ENCODE measurements around the gene TIAM2.
"Not testable (repeated sequence)": the region's sequence is repeated elsewhere in the genome, so short reads cannot be mapped to it uniquely, and the experiment has no call there.

Gene TIAM2

DNA sequence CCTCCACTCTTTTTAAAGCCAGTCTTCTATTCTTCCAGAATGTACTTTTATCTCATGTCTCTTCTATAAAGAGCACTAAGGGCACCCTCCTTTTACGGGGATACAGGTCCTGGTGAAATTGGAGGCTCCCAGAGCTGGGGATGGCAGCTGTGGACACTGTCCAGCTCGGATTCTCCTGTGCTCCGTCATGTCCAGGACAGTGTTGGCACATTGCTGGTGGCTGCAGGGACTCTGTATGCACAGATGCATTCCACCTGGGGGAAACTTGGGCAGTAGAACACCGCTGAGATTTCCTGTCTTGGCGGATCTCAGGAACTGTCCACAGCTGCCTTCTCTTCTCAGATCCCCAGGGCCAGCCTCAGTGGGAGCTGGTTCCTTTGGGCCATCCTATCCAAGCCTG is 212.1 kb downstream of the TIAM2 start:
- no peak for DNase-seq

DNA sequence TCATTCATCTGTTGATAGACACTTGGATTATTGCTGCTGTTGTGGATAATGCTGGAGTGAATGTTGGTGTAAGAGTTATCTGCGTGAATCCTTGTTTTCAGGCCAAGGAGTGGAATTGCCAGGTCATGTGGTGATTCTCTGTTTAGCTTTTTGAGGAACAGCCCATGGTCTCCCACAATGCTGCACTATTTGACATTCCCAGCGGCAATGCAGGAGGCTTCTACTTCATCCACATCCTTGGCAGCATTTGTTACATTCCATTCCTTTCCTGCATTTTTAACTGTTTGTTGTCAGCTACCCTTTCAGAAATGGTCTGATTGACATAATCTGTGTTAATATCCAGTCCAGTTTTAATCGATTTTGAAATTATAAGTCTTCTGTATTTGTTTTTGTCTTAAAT is 217.0 kb downstream of the TIAM2 start:
- no peak for DNase-seq

DNA sequence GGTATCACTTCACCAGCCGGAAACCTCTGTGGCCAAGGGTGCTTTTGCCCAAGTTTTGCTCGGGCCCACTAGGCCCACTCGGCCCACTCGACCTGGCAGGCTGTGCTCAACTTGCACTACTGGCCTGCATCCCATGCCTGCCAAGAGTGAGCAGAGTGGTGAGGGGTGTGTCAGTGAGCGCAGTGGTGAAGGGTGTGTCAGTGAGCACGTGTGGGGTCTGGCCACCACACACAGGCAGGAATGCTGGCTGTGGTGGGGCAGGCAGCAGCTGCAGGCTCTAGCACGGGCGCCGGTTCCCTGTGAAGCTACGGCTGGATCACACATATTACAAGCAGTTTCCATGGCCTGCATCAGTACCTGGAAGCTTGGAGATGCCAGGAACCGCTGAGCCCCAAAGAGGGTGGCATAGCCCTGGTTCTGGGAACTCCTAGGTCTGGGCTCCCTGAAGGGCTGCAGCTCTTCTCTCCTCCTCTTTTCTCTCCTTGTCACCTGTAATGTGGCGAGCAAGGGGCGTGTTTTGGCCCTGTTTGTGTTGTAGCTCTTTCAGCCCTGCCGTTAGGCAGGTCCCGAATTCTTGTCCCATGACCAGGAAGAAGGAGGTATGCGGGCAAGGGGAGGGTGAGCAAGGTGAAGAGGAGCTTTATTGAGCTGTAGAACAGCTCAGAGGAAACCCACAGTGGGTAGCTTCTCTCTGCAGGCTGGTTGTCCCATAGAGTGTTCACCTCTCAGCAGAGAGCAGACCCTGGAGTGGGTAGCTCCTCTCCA is 217.7 kb downstream of the TIAM2 start:
- DNase-seq: no peak

DNA sequence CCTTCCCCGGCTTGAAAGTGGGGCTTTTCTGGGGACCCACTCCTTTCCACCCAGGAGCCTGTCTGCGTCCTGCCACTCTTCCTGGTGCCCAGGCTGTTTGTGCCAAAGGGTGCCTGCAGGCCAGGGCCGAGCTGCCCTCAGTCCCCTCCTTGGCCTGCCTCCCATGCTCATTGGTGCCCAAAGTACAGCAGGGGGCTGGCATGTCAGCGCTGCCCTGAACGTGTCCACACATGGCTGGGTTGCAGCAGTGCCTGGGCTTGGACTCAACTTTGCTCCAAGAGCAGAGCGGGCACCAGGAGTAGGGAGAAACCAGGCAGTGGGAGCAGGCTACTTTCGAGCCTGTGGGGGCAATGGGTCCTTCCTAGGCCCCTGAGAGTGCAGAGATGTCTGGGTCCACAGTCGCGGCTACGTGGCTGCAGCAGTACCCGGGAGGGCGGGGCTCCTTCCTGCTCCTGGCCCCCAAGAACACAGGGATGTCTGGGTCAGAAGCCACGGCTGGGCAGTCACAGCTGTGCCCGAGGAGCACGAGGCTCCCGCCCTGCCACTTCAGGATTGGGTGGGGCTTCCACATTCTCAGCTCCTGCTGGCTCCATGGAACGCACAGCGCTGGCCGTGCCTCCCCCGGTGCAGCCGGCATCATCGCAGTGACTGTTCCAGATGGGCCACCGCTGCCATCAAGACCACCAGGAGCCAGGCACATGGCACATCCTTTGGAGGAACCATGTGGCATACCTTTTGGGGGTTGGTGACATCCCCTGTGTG is 218.7 kb downstream of the TIAM2 start:
- DNase-seq: peak; percentile 48 to 68

DNA sequence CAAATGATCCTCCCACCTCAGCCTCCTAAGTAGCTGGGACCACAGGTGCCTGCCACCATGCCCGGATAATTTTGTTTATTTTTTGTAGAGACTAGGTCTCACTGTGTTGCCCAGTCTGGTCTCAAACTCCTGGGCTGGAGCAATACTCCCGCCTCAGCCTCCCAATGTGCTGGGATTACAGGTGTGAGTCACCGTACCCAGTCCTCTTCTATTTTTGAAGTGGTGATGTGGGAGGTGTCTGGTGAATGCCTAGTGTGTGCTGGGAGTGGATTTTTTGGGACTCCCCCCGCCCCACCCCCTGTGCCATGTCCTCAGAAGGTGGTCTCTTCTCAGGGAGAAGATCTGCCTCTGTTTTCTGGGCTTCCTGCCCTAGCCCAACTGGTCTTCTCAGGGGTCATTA is 220.8 kb downstream of the TIAM2 start:
- DNase-seq: no peak

DNA sequence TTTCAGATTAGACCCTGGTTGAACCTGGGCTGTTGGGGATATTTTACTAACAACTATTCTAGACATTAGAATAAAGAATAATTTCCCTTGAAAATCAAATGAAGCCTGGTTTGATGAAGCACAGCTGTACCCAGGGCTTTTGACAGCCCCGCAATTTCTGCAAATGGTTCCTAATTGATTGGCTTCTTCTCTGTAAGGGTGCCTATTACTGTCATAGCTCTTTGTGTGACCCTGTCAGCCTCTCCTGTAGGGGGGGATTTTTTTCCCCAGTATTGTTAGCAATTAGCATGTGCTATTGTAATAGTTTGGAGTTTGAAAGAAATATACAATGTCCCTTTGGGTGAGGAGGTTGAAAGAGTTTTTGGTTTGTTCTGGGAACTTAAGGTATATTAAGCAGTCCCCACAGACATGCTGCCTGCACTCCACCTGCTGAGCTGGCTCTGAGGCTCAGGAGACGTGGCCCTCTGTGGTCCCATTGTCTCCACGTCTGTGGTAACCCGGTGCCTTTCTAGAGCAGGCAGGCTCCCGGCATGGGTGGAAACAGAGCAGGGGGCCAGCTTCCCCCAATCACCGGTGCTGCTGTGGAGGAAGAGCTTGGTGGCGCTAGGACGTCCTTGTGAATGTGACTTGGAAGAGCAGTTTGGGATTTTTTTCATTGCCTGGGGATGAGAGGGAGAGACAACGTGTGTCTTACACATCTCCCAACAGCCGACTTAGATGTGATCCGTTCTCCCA is 221.4 kb downstream of the TIAM2 start:
- DNase-seq: no peak

DNA sequence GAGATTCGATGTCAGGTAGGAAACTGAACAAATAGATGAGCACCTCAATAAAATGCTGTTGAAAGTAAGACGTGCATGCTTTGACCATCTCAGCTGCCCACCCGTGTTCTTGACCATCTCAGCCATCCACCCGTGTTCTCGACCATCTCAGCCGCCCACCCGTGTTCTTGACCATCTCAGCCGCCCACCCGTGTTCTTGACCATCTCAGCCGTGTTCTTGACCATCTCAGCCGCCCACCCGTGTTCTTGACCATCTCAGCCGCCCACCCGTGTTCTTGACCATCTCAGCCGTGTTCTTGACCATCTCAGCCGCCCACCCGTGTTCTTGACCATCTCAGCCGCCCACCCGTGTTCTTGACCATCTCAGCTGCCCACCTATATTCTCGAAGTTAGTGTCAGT is 223.6 kb downstream of the TIAM2 start:
- DNase-seq: not testable (repeated sequence)

DNA sequence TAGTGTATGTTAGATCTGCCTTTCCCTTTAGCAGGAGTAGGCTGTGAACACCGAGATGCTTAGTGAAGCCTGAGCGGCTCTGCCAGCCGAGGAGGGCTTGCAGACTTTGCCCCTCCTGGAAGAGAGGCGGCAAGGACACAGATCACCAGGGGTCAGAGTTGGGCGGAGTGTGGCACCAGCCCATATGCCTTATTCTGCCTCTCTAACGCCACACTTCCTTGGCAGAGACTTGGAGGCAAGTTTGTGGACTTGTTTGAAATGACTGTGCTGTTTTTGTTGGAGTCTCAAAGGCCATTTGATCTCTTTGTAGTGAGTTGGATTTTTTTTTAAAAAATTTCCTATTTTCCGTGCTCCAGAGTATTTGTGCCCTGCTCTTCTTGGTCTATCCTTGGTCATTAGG is 224.2 kb downstream of the TIAM2 start:
- DNase-seq: no peak

DNA sequence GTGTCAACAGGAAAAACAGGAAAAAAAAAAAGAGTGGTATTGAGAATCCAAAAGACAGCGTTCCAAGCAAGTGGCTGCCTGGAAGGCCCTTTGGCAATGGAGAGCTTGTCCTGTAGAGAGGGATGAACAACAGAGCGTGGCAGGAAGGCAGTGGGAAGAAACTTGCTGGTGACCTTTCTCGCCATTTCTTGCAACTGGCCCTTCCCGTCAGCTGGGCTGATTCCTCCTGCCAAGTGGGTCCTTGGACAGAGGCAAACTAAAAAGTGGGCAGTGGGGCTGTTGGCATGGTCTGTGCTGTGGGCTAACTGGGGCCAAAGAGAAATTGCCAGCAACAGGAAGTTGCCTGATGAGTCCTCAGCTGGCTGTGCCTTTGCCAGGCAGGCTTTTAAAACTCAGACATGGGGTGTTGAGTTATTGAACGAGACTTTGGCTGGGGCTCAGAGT is 224.8 kb downstream of the TIAM2 start:
- DNase-seq: no peak

DNA sequence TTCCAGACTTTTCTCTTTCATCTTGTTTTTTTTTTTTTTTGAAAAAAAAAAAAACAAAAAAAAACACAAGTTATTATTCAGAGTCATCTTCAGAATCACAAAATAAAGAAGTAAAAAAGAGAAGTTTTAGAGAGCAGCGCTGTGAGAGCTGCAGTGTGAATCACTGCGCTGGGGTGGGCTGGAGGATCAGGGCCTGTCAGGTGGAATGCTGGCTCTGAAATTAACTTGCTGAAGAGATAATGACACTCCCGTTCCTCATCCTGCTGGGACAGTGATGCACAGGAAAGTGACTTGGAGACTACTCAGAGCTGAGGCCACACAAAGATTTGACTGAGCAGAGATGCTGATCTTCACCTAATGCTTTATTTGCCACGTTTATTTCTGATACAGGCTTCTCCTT is 226.0 kb downstream of the TIAM2 start:
- no peak for DNase-seq

DNA sequence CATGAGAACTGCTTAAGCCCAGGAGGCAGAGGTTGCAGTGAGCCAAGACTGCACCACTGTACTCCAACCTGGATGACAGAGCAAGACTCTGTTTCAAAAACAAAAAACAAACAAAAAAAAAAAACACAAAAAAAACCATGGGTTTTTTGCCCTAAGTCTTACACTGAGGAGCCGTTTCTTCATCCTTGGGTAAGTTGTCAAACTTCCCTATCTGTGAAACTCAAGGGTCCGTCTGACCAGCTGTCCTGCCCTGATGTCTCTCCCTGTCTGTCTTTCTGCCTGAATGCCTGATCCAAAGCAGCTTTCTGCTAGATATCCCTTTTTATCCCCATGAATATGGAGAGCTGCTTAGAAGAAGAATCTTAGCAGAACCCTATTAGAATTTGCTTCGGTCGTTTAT is 227.4 kb downstream of the TIAM2 start:
- DNase-seq: no peak

DNA sequence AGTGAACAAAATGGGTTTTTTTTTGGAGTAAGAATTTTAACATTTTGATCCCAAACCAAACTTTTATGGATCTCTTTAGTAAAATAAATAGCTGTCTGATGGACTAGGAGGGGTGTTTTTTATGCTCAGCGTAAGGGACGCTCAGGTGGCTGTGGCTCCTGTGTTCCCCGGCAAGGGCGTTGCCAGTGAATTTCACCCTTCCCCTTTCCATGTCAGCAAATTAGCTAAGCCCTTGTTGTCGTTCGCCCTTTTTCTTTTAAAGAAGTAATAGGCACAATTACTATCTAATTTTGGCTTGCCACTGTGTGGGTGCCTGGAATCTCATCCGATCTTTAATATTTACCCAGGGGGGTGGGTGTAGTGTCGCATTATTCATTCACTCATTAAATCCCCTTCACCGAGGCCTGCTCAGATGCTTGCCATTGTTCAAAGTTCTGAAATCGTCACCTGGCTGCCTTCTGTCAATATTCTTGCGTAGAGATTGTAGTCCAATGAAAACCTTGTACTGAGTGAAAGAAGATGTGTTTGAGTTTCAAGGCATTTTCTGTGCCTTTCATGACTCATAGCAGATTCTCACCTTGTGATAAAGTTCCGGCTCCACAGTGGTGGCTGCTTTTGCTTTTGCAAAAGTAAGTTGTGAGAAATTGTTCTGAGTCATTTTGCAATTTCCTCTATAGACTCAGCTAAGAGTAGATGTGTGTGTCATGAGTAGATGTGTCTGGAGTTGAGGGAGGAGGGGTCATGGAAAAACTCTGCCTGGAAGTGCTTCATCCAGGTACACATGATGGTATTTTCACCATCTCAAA is 228.7 kb downstream of the TIAM2 start:
- DNase-seq: no peak

DNA sequence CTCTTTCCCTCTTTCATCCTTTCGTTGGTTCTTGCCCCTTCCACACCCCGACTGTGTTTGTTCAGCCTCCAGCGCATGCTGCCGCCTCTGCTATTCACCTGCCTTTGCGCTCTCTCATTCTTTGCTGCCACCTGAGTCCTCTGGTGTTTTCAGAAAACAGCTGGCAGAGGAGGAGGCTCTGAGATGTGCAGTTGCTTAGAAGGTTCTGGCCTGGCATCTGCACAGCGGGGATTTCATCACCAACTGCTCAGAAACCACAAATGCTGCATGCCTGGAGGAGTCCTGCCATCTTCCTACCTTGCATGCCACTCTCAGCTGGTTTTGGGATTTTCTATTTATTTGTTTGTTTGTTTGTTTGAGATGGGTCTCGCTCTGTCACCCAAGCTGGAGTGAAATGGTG is 229.5 kb downstream of the TIAM2 start:
- no peak for DNase-seq

DNA sequence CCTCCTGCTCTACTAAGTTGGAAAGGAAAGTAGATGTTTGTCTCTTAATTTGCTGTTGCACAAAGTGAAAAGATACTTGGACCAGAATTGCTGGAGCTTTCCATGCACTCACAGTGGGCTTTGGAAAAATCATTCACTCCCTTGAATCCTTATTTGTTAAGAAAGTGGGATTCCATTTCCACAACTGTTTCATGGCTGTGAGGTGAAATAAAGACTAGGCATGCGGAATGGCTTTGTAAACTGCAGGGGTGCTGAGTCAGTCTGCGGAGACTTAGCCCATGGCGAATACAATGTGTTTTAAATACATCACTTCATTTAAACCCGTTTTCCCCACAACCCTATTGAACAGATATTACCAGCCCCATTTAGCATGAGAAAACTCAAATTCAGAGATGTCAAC is 231.9 kb downstream of the TIAM2 start:
- DNase-seq: no peak

DNA sequence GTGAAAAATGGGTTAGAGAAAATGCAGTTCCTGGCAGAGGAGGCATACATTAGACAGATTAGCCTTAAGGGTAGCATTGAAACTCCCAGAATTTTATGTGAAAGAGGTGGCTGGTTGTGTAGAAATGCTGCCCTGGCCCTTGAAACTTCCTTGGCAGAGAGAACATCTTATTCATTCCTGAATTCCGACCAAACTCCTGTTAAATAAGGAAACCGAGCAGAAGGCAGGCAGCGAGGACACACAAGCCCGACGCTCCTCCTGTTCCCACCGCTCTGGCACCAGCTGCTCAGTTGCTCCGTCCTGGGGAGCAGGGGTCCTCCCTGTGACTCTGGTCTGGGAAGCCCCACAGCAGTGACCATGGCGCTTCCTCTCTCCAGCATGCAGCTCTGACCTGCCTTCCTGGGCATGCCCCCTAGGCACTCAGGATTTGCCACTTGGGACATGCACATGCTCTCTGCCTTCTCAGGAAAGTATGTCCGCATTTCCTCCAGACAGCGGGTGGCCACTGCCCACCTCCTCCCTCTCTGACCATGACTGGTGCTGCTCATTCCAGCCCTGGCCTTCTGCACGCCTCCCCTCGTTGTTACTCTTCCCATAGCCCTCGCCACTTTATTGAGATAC is 233.5 kb downstream of the TIAM2 start:
- no peak for DNase-seq

DNA sequence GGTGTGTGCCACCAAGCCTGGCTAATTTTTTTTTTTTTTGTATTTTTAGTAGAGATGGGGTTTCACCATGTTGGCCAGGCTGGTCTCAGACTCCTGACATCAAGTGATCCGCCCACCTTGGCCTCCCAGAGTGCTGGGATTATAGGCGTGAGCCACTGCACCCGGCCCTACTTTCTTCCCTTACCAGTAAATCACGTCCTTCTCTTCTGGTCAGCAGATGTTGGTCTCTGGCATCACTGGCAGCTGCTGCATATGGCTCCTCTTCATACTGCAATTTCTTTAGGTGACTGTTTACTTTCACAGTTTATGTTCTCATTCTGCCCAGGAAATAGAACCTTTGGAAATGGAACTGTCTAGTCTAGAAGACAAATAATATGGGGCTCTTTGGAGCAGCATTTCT is 235.9 kb downstream of the TIAM2 start:
- peak in 1 of 2 experiments; percentile 55 for DNase-seq

DNA sequence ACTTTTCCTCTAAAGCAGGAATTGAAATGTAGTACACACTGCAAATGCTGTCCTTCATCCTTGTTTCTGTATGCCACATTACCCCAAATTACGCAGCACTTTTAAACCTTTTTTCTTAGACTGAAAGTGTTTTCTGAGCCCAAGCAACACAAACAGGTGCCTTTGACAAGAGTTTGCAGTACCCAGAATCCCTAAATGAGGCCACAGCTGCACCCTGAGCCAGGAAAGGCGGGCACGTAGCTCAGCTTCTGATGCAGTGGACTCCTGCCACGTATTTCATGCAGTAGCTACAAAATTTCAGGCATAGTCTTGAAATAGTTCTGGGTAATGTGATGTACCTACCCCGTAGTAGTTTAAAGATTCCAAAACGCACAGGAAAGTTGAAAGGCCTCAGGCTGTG is 237.7 kb downstream of the TIAM2 start:
- DNase-seq: no peak

DNA sequence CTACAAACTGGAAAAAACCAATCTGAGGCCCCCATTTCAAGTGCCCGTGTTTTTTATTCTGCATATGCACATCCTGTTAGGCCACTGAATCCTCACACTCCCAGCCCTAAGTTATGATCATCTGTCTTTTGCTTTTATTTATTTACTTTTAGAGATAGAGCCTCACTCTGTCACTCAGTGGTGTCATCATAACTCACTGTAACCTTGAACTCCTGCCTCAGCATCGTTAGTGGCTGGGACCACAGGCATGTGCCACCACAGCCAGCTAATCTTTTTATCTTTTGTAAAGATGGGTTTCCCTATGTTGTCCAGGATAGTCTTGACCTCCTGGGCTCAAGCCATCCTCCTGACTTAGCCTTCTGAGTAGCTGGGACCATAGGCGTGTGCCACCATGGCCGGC is 239.1 kb downstream of the TIAM2 start:
- DNase-seq: no peak

DNA sequence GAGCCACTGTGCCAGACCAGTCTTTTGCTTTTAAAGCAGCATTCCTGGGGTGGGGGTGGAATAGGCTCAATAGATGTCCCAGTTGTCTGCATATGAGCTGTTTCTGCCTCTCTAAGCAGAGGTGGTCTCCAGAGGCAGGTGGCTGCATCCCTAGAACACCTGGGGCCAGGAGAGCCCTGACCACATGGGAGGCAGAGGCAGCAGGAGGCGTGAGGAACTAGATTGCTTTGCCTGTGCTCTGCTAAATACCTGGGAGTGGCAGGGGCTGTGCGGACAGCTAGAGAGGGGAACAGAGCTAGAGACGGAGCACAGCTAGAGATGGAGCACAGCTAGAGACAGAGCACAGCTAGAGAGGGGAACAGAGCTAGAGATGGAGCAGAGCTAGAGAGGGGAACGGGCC is 239.6 kb downstream of the TIAM2 start:
- no peak for DNase-seq

DNA sequence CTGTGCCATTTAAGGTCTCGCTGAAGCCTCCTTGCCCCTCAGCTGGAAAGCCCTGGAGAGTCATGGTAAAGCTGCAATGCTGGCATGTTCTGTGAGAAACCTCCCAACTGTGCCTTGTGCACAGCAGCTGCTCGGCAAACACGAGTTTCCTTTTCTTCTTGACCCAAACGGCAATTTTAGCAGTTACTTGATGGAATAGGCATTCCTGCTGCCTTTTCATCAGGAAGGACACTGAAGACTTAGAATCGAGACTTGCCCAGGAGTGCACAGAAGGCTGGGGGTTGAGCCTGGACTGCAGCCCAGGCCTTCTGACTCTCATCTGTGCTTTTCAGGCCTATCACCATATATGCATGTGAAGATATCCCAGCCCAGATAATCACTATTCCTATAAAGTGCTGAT is 240.0 kb downstream of the TIAM2 start:
- DNase-seq: no peak

DNA sequence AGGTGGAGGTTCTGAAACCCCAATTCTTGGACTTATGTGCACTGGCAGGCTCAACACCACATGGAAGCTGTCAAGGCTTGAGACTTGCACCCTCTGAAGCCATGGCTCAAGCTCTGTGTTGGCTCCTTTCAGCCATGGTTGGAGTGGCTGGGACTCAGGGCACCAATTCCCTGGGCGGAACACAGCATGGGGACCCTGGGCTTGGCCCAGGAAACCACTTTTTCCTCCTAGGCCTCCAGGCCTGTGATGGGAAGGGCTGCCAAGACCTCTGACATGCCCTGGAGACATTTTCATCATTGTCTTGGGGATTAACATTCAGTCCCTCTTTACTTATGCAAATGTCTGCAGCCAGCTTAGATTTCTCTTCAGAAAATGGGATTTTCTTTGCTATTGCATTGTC is 242.5 kb downstream of the TIAM2 start:
- no peak for DNase-seq

DNA sequence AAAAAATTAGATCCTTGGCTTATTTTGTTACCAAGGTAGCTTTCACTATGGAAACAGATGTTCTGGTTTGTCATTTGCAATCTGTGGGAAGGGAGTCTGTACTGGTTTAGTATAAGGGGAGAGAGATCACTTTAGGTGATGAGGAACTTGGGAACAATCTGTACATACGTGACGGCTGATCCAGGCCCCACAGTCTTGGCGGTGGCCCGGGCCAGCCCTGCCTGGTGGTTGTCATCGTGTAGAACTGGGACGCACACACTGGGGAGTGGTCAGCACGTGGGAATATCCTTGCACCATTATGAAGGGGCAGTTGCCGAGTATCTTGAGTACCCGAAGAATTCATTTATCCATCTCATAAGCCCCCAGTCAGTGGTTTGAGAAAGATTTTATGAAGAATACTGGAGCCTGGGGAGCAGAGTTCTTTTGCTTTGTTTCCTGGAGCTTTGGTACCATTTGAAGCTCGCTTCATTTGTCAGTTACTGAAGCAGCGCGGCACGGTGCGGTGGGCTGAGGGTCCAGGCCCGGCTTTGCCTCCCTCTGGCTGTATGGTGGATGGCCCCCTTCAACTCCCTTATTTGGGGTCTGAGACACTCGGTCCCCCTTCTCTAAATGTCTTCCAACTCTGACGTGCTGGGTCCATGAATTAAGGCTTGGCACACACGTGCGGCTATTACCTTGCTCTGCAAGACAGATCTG is 245.9 kb downstream of the TIAM2 start:
- peak in 1 of 2 experiments; percentile 20 for DNase-seq
